OCI-LY3 (cell line): ENCODE data around the gene FAHD2A.

Experiments used
- H2AFZ ChIP-seq: fragments of 200-600, 300-600 bp; shearing (Covaris generic); 2 replicates; pipeline ENCODE4 v1.6.0; 2014; ENCODE audit warnings: antibody characterized with exemption, low read depth, low read length
- H3K27ac ChIP-seq: fragments of 200-600, 300-600 bp; sonication (generic); 2 replicates; pipeline ENCODE4 v1.5.1; 2014; ENCODE audit warnings: mild to moderate bottlenecking, low read length, moderate library complexity, mixed read lengths
- H3K27me3 ChIP-seq: fragments of 200-600, 300-600 bp; sonication (generic); 2 replicates; pipeline ENCODE4 v1.6.1; 2014; ENCODE audit warnings: low read depth, low read length, mixed read lengths
- H3K36me3 ChIP-seq: fragments of 200-600, 300-600 bp; sonication (generic); replicated peaks from 2 replicates; pipeline ENCODE3; 2014; ENCODE audit warnings: low read depth, low read length, mixed read lengths
- H3K4me1 ChIP-seq: fragments of 300-600, 200-600 bp; sonication (generic); 2 replicates; pipeline ENCODE4 v1.6.1; 2014; ENCODE audit warnings: low read length, mixed read lengths
- H3K4me2 ChIP-seq: fragments of 200-600, 300-600 bp; sonication (generic); 2 replicates; pipeline ENCODE4 v1.6.1; 2014; ENCODE audit warnings: low read length, mixed read lengths
- H3K4me3 ChIP-seq: fragments of 300-600, 200-600 bp; sonication (generic); 2 replicates; pipeline ENCODE4 v1.5.1; 2014; ENCODE audit warnings: antibody characterized with exemption, mild to moderate bottlenecking, low read length, moderate library complexity
- H3K79me2 ChIP-seq: fragments of 300-600, 200-600 bp; shearing (Covaris generic); 2 replicates; pipeline ENCODE4 v1.6.1; 2014; ENCODE audit warnings: mild to moderate bottlenecking, low read length, mixed read lengths
- H3K9ac ChIP-seq: fragments of 300-600, 200-600 bp; shearing (Covaris generic); 2 replicates; pipeline ENCODE4 v1.6.0; 2014; ENCODE audit warnings: mild to moderate bottlenecking, low read length, moderate library complexity
- H3K9me3 ChIP-seq: fragments of 200-600, 300-600 bp; shearing (Covaris generic); 2 replicates; pipeline ENCODE4 v1.6.1; 2014; ENCODE audit warnings: low read length, mixed read lengths; ENCODE audit not compliant: insufficient read depth
- H4K20me1 ChIP-seq: fragments of 200-600, 300-600 bp; sonication (generic); 2 replicates; pipeline ENCODE4 v1.6.1; 2016; ENCODE audit warnings: low read length, mixed read lengths; ENCODE audit not compliant: insufficient read depth
- CTCF ChIP-seq: fragments of 200-600, 300-600 bp; sonication (generic); IDR thresholded peaks from 2 replicates; pipeline ENCODE4 v1.5.1; 2014; ENCODE audit warnings: antibody characterized with exemption, low read length, low read depth
- EZH2phosphoT487 ChIP-seq: fragments of 200-600 bp; shearing (Covaris generic); IDR thresholded peaks from 2 replicates; pipeline ENCODE4 v1.6.1; 2018; ENCODE audit warnings: antibody characterized with exemption, mixed run types, low read depth

FAHD2A gene

DNA sequence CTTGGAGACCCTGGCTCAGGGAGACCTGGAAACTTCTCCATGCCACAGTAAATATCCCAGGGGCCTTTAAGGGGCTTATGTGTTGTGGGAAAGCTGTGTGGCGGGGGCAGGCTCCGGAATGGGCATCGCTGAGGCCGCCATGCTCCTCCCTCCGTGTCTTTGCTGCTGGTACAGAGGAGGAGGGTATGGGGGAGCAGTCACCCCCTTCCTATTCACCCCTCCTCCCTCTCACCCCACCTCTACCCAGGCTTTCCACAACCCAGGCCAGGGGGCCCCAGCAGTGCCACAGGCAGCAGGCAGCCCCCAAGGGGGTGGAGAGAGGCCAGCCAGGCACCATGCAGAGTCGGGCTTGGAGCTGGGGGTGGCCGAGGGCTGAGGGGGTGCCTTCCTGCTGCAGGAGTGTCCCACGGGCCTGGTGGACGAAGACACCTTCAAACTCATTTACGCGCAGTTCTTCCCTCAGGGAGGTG is 28.0 kb upstream of the FAHD2A start:
- Histone ChIP-seq H2AFZ (no peak overlapping the region), H3K4me2 (no peak overlapping the region), H4K20me1 (no peaks in the 10 kb centered on the region), H3K4me1 (peaks cover 4% of the 10 kb centered on the region; the same call in 1 of the 2 replicates), H3K36me3 (no peaks in the 10 kb centered on the region), H3K79me2 (no peaks in the 10 kb centered on the region), H3K4me3 (no peak overlapping the region), H3K9me3 (no peaks in the 10 kb centered on the region), H3K27me3 (no peaks in the 10 kb centered on the region; the same call in 1 of the 2 replicates), H3K27ac (no peak overlapping the region), H3K9ac (no peak overlapping the region)
- TF ChIP-seq EZH2phosphoT487, result no peak
- no peak for TF ChIP-seq CTCF

DNA sequence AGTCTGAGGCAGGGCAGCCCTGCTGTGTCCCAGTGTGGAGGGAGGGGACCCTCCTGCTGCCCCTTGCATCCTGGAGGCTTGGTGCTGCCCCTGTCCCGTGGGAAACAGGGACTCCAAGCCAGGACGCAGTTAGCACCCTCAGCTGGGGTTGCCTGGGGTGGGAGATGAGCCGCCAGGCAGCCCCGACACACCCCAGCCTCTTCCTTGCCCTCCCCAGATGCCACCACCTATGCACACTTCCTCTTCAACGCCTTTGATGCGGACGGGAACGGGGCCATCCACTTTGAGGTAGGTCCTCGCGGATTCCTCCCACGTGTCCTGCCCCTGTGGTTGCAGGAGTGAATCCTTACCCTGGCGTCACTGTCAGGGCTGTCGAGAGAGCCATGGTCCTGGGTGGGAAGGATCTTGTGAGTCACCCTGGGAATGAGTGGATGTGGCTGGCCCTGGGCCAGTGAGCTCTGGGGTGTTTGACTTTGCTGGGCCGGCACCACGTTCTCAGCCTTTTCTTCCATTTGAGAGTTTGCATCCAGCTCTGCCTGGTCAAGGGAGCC is 27.5 kb upstream of the FAHD2A start:
- Histone ChIP-seq H3K36me3 (no peaks in the 10 kb centered on the region), H3K27me3 (no peaks in the 10 kb centered on the region; the same call in 1 of the 2 replicates), H3K4me1 (peaks cover 6% of the 10 kb centered on the region; the same call in 1 of the 2 replicates), H3K9me3 (no peaks in the 10 kb centered on the region), H3K27ac (no peak overlapping the region), H3K4me2 (no peak overlapping the region), H3K79me2 (no peaks in the 10 kb centered on the region), H3K9ac (no peak overlapping the region), H2AFZ (no peak overlapping the region), H3K4me3 (no peak overlapping the region), H4K20me1 (no peaks in the 10 kb centered on the region)
- TF ChIP-seq CTCF (no peak), EZH2phosphoT487 (no peak)

- Histone ChIP-seq H3K4me2 (no peak overlapping the region), H3K27ac (no peak overlapping the region), H3K79me2 (no peaks in the 10 kb centered on the region)
These were observed 26.9 kb upstream of the FAHD2A start for GRCh38 chr2:95375532-95376150.

More at GRCh38 chr2:95375532-95376150, 26.9 kb upstream of the FAHD2A start:
- no peaks in the 10 kb centered on the region for H4K20me1 ChIP-seq
- no peaks in the 10 kb centered on the region for H3K27me3 ChIP-seq
- H3K9me3 ChIP-seq, result no peaks in the 10 kb centered on the region
- peaks cover 6% of the 10 kb centered on the region; the same call in 1 of the 2 replicates for H3K4me1 ChIP-seq
- H3K36me3 ChIP-seq, result no peaks in the 10 kb centered on the region
- H3K9ac ChIP-seq, result no peak overlapping the region
- no peak for TF ChIP-seq CTCF
- no peak for TF ChIP-seq EZH2phosphoT487
- no peak overlapping the region for H3K4me3 ChIP-seq
- no peak overlapping the region for H2AFZ ChIP-seq
